Naive thymus-derived CD8-positive, alpha-beta T cell (primary cell): Measurements from ENCODE around the gene VSNL1. TPM values are rescaled to one million over a fixed set of nuclear protein-coding genes. Genes with fewer than 3 reads are reported as not detected.
"Not testable (repeated sequence)": the region's sequence is repeated elsewhere in the genome, so short reads cannot be mapped to it uniquely, and the experiment has no call there.

Experiments used
- ATAC-seq, 2 donors: fragments of 150-1000 bp; cut with Tn5 transposase in 1 of 2; sonication (Bioruptor Pico), chemical (Tn5 transposase) in 1 of 2; 1 replicate in 1 of 2; 2 replicates in 1 of 2; pipeline ENCODE4 v1.10.0; 2021; ENCODE audit warnings: mild to moderate bottlenecking in 2 of 2, moderate library complexity in 2 of 2
- POLR2A ChIA-PET: fragments of 350-600 bp; sonication (Branson Sonifier 250); formaldehyde crosslinking; loops from one replicate; lab custom pipeline; 2021; ENCODE audit warnings: antibody characterized with exemption; lab: Charles Lee
- DNase-seq, 10 donors: peaks; one replicate each; pipeline versions ENCODE4 v3.0.0 to v3.0.0-alpha.2; 2020 to 2022
- H3K27ac Mint-ChIP-seq, 10 donors: one replicate each; pipeline ENCODE4 v1.8.0; 2020 to 2022; ENCODE audit warnings: mild to moderate bottlenecking in 10 of 10, mixed read lengths in 10 of 10, moderate library complexity in 4 of 10, inconsistent platforms in 1 of 10
- H3K27me3 Mint-ChIP-seq, 5 donors: one replicate each; pipeline ENCODE4 v1.8.0; 2021 to 2022; ENCODE audit warnings: mixed read lengths in 5 of 5
- H3K36me3 Mint-ChIP-seq, 3 donors: one replicate each; pipeline ENCODE4 v1.8.0; 2020 to 2022; ENCODE audit warnings: mixed read lengths in 3 of 3, mild to moderate bottlenecking in 2 of 3, inconsistent platforms in 1 of 3
- H3K4me1 Mint-ChIP-seq, 4 donors: one replicate each; pipeline ENCODE4 v1.8.0; 2021 to 2022; ENCODE audit warnings: mixed read lengths in 4 of 4
- H3K4me3 Mint-ChIP-seq, 10 donors: one replicate each; pipeline ENCODE4 v1.8.0; 2020 to 2022; ENCODE audit warnings: mild to moderate bottlenecking in 10 of 10, mixed read lengths in 10 of 10, moderate library complexity in 6 of 10, inconsistent platforms in 1 of 10
- H3K9me3 Mint-ChIP-seq, 9 donors: one replicate each; pipeline ENCODE4 v1.8.0; 2020 to 2022; ENCODE audit warnings: mixed read lengths in 9 of 9, mild to moderate bottlenecking in 3 of 9, inconsistent platforms in 1 of 9, moderate library complexity in 1 of 9
- polyA plus RNA-seq, 3 donors: library from polyadenylated mRNA; unstranded; fragments of 300-500 nt; fragmentation: Illumina TruSeq; gene quantifications; one replicate each; pipeline ENCODE4 v1.2.3, GENCODE V29; 2021
- total RNA-seq, 8 experiments: library from RNA in 2 of 8; stranded (reverse) in 2 of 8; gene quantifications; one replicate each; pipeline ENCODE4 v1.2.3 and lab custom pipeline; 2021 to 2026

VSNL1 gene
- total and polyA plus RNA-seq, 5 experiments from 2014 or later, result not detected

GRCh38 chr2:17544256-17544655 is 3.8 kb downstream of the VSNL1 start:
- POLR2A ChIA-PET, result no interaction called here
- no peak overlapping the region for H3K4me3 Mint-ChIP-seq
- peaks cover 0 to 7% (median 0%) of the 10 kb centered on the region in 3 donors for H3K36me3 Mint-ChIP-seq
- H3K4me1 Mint-ChIP-seq, result peaks cover 2 to 11% (median 3%) of the 10 kb centered on the region in 4 donors
- no peak overlapping the region for H3K27ac Mint-ChIP-seq
- no peak for DNase-seq
- peaks cover 0 to 4% (median 0%) of the 10 kb centered on the region in 9 donors for H3K9me3 Mint-ChIP-seq
- no peak for ATAC-seq
- H3K27me3 Mint-ChIP-seq, result peaks cover 36 to 71% (median 47%) of the 10 kb centered on the region in 5 donors

GRCh38 chr2:17545680-17546613 is 5.5 kb downstream of the VSNL1 start:
- peaks cover 0 to 2% (median under 1%) of the 10 kb centered on the region in 4 donors for H3K4me1 Mint-ChIP-seq
- H3K27ac Mint-ChIP-seq, result no peak overlapping the region
- POLR2A ChIA-PET, result no interaction called here
- no peak overlapping the region for H3K4me3 Mint-ChIP-seq
- peaks cover 0 to 4% (median 0%) of the 10 kb centered on the region in 9 donors for H3K9me3 Mint-ChIP-seq
- ATAC-seq, result no peak
- DNase-seq, result no peak
- H3K27me3 Mint-ChIP-seq, result peaks cover 32 to 55% (median 35%) of the 10 kb centered on the region in 5 donors
- H3K36me3 Mint-ChIP-seq, result peaks cover 0 to 7% (median 0%) of the 10 kb centered on the region in 3 donors

GRCh38 chr2:17547237-17547636 is 6.7 kb downstream of the VSNL1 start:
- no peak for ATAC-seq
- POLR2A ChIA-PET, result no interaction called here
- H3K4me1 Mint-ChIP-seq, result no peaks in the 10 kb centered on the region

GRCh38 chr2:17547737-17548136 is 7.2 kb downstream of the VSNL1 start:
- Mint-ChIP-seq H3K27ac (no peak overlapping the region), H3K4me1 (no peaks in the 10 kb centered on the region), H3K36me3 (no peaks in the 10 kb centered on the region), H3K4me3 (no peak overlapping the region), H3K9me3 (peaks cover 0 to 3% (median 0%) of the 10 kb centered on the region in 9 donors), H3K27me3 (peaks cover 20 to 37% (median 24%) of the 10 kb centered on the region in 5 donors)
- ATAC-seq (no peak), DNase-seq (no peak)
- POLR2A ChIA-PET, result no interaction called here

More at GRCh38 chr2:17547237-17547636, 6.7 kb downstream of the VSNL1 start:
- peaks cover 22 to 42% (median 27%) of the 10 kb centered on the region in 5 donors for H3K27me3 Mint-ChIP-seq
- peaks cover 0 to 3% (median 0%) of the 10 kb centered on the region in 9 donors for H3K9me3 Mint-ChIP-seq
- H3K27ac Mint-ChIP-seq, result no peak overlapping the region
- no peaks in the 10 kb centered on the region for H3K36me3 Mint-ChIP-seq
- H3K4me3 Mint-ChIP-seq, result no peak overlapping the region
- DNase-seq, result no peak

- DNase-seq (no peak), ATAC-seq (no peak)
- Mint-ChIP-seq H3K27me3 (peaks cover 11 to 23% (median 19%) of the 10 kb centered on the region in 5 donors), H3K4me1 (no peaks in the 10 kb centered on the region), H3K9me3 (peaks cover 0 to 3% (median 0%) of the 10 kb centered on the region in 9 donors), H3K27ac (no peak overlapping the region), H3K36me3 (no peaks in the 10 kb centered on the region), H3K4me3 (no peak overlapping the region)
- POLR2A ChIA-PET, result no interaction called here
Observed at GRCh38 chr2:17550907-17551306, 10.4 kb downstream of the VSNL1 start.

- Mint-ChIP-seq H3K36me3 (no peaks in the 10 kb centered on the region), H3K27ac (no peak overlapping the region), H3K4me1 (no peaks in the 10 kb centered on the region), H3K9me3 (peaks cover 0 to 3% (median 0%) of the 10 kb centered on the region in 9 donors), H3K27me3 (peaks cover 0 to 11% (median 3%) of the 10 kb centered on the region in 5 donors), H3K4me3 (no peak overlapping the region)
- ATAC-seq (no peak), DNase-seq (no peak)
- POLR2A ChIA-PET, result no interaction called here
Observed at GRCh38 chr2:17555150-17555549, 14.7 kb downstream of the VSNL1 start.

- DNase-seq (no peak), ATAC-seq (no peak)
- Mint-ChIP-seq H3K27ac (no peak overlapping the region), H3K36me3 (no peaks in the 10 kb centered on the region), H3K9me3 (no peaks in the 10 kb centered on the region), H3K4me3 (no peak overlapping the region), H3K27me3 (peaks cover 0 to 5% (median 3%) of the 10 kb centered on the region in 5 donors), H3K4me1 (no peaks in the 10 kb centered on the region)
- POLR2A ChIA-PET, result no interaction called here
Observed at GRCh38 chr2:17557596-17557995, 17.1 kb downstream of the VSNL1 start.

GRCh38 chr2:17558053-17558452 is 17.6 kb downstream of the VSNL1 start:
- no peak for ATAC-seq
- Mint-ChIP-seq H3K27ac (no peak overlapping the region), H3K36me3 (no peaks in the 10 kb centered on the region), H3K4me3 (no peak overlapping the region), H3K27me3 (peaks cover 0 to 5% (median 3%) of the 10 kb centered on the region in 5 donors), H3K4me1 (no peaks in the 10 kb centered on the region), H3K9me3 (no peaks in the 10 kb centered on the region)
- POLR2A ChIA-PET, result no interaction called here
- DNase-seq, result no peak

GRCh38 chr2:17558878-17559277 is 18.4 kb downstream of the VSNL1 start:
- POLR2A ChIA-PET, result no interaction called here
- Mint-ChIP-seq H3K27me3 (peaks cover 0 to 5% (median 3%) of the 10 kb centered on the region in 5 donors), H3K4me3 (no peak overlapping the region), H3K9me3 (no peaks in the 10 kb centered on the region), H3K4me1 (no peaks in the 10 kb centered on the region), H3K36me3 (no peaks in the 10 kb centered on the region), H3K27ac (no peak overlapping the region)
- ATAC-seq, result no peak
- DNase-seq, result no peak

GRCh38 chr2:17565726-17566125 is 25.2 kb downstream of the VSNL1 start:
- H3K4me3 Mint-ChIP-seq, H3K27ac Mint-ChIP-seq, H3K27me3 Mint-ChIP-seq, H3K9me3 Mint-ChIP-seq, POLR2A ChIA-PET, ATAC-seq, DNase-seq, H3K36me3 Mint-ChIP-seq, H3K4me1 Mint-ChIP-seq: not testable (repeated sequence)

- POLR2A ChIA-PET, result no interaction called here
- H3K9me3 Mint-ChIP-seq, result peaks cover 0 to 8% (median 0%) of the 10 kb centered on the region in 9 donors
- H3K27ac Mint-ChIP-seq, result no peak overlapping the region
- DNase-seq (no peak), ATAC-seq (no peak)
- H3K4me1 Mint-ChIP-seq, result no peaks in the 10 kb centered on the region
- no peaks in the 10 kb centered on the region for H3K36me3 Mint-ChIP-seq
- peaks cover 4 to 16% (median 10%) of the 10 kb centered on the region in 5 donors for H3K27me3 Mint-ChIP-seq
- no peak overlapping the region for H3K4me3 Mint-ChIP-seq
Observed at GRCh38 chr2:17571681-17572080, 31.2 kb downstream of the VSNL1 start.

GRCh38 chr2:17573085-17573803 is 32.7 kb downstream of the VSNL1 start:
- DNase-seq (no peak), ATAC-seq (no peak)
- Mint-ChIP-seq H3K4me1 (no peaks in the 10 kb centered on the region), H3K36me3 (no peaks in the 10 kb centered on the region), H3K9me3 (peaks cover 0 to 8% (median 0%) of the 10 kb centered on the region in 9 donors), H3K27ac (no peak overlapping the region), H3K4me3 (no peak overlapping the region), H3K27me3 (peaks cover 4 to 16% (median 11%) of the 10 kb centered on the region in 5 donors)
- POLR2A ChIA-PET, result no interaction called here

GRCh38 chr2:17573804-17574175 is 33.3 kb downstream of the VSNL1 start:
- peaks cover 0 to 8% (median 0%) of the 10 kb centered on the region in 9 donors for H3K9me3 Mint-ChIP-seq
- no peak for DNase-seq
- ATAC-seq, result no peak
- peaks cover 4 to 16% (median 11%) of the 10 kb centered on the region in 5 donors for H3K27me3 Mint-ChIP-seq
- no peak overlapping the region for H3K4me3 Mint-ChIP-seq
- no peaks in the 10 kb centered on the region for H3K36me3 Mint-ChIP-seq
- POLR2A ChIA-PET, result no interaction called here
- H3K27ac Mint-ChIP-seq, result no peak overlapping the region
- H3K4me1 Mint-ChIP-seq, result no peaks in the 10 kb centered on the region
